ENCODE data around the gene MBTPS1.

The MBTPS1 gene

GRCh38 chr16:84048871-84049270, 67.9 kb downstream of the MBTPS1 start:
- no peak overlapping the region for H3K27ac ChIP-seq (ENCODE audit: low read depth, low read length)
- no peak overlapping the region for H3K9ac ChIP-seq (ENCODE audit: low read length)
- no peak overlapping the region for H3K4me3 ChIP-seq (ENCODE audit: insufficient read depth, low read length, poor library complexity, severe bottlenecking)

GRCh38 chr16:84048270-84048669, 68.5 kb downstream of the MBTPS1 start:
- Histone ChIP-seq H3F3A (ENCODE audit: insufficient read depth) (no peaks in the 10 kb centered on the region), H4K20me1 (ENCODE audit: low read depth, low read length) (no peaks in the 10 kb centered on the region), H3K27ac (ENCODE audit: low read depth, low read length) (no peak overlapping the region), H3K9ac (ENCODE audit: low read length) (no peak overlapping the region), H3K27me3 (ENCODE audit: low read length) (no peaks in the 10 kb centered on the region), H3K9me3 (ENCODE audit: insufficient read depth, low read length) (no peaks in the 10 kb centered on the region), H2AFZ (ENCODE audit: low read depth, low read length, severe bottlenecking) (no peak overlapping the region), H3K4me2 (ENCODE audit: low read depth, low read length, poor library complexity, severe bottlenecking) (no peak overlapping the region), H3K79me2 (ENCODE audit: insufficient read depth, low read length) (no peaks in the 10 kb centered on the region), H3K36me3 (ENCODE audit: low read length) (no peaks in the 10 kb centered on the region), H3K9me2 (replicated peaks; ENCODE audit: insufficient read depth, low read length) (no peaks in the 10 kb centered on the region), H3K4me3 (ENCODE audit: insufficient read depth, low read length, poor library complexity, severe bottlenecking) (no peak overlapping the region)
- TF ChIP-seq CTCF (IDR thresholded peaks at IDR 0.05; ENCODE audit: insufficient read depth, low read length, poor library complexity, severe bottlenecking) (no peak), EZH2phosphoT487 (conservative IDR thresholded peaks at IDR 0.05; ENCODE audit: low read length) (no peak)

More at GRCh38 chr16:84048871-84049270, 67.9 kb downstream of the MBTPS1 start:
- Histone ChIP-seq H3K79me2 (ENCODE audit: insufficient read depth, low read length) (no peaks in the 10 kb centered on the region), H2AFZ (ENCODE audit: low read depth, low read length, severe bottlenecking) (no peak overlapping the region), H3K9me2 (replicated peaks; ENCODE audit: insufficient read depth, low read length) (no peaks in the 10 kb centered on the region), H3K4me2 (ENCODE audit: low read depth, low read length, poor library complexity, severe bottlenecking) (no peak overlapping the region), H3K9me3 (ENCODE audit: insufficient read depth, low read length) (no peaks in the 10 kb centered on the region), H4K20me1 (ENCODE audit: low read depth, low read length) (no peaks in the 10 kb centered on the region), H3K27me3 (ENCODE audit: low read length) (no peaks in the 10 kb centered on the region), H3K36me3 (ENCODE audit: low read length) (no peaks in the 10 kb centered on the region; the same call in 1 of the 2 replicates), H3F3A (ENCODE audit: insufficient read depth) (no peaks in the 10 kb centered on the region)
- TF ChIP-seq EZH2phosphoT487 (conservative IDR thresholded peaks at IDR 0.05; ENCODE audit: low read length) (no peak), CTCF (IDR thresholded peaks at IDR 0.05; ENCODE audit: insufficient read depth, low read length, poor library complexity, severe bottlenecking) (no peak)

- Histone ChIP-seq H3K27me3 (ENCODE audit: low read length) (no peaks in the 10 kb centered on the region), H3K9me3 (ENCODE audit: insufficient read depth, low read length) (no peaks in the 10 kb centered on the region), H3F3A (ENCODE audit: insufficient read depth) (no peaks in the 10 kb centered on the region), H2AFZ (ENCODE audit: low read depth, low read length, severe bottlenecking) (no peak overlapping the region), H3K9me2 (replicated peaks; ENCODE audit: insufficient read depth, low read length) (no peaks in the 10 kb centered on the region), H3K9ac (ENCODE audit: low read length) (no peak overlapping the region), H3K4me2 (ENCODE audit: low read depth, low read length, poor library complexity, severe bottlenecking) (no peak overlapping the region), H4K20me1 (ENCODE audit: low read depth, low read length) (no peaks in the 10 kb centered on the region), H3K4me3 (ENCODE audit: insufficient read depth, low read length, poor library complexity, severe bottlenecking) (no peak overlapping the region), H3K36me3 (ENCODE audit: low read length) (no peaks in the 10 kb centered on the region), H3K27ac (ENCODE audit: low read depth, low read length) (no peak overlapping the region), H3K79me2 (ENCODE audit: insufficient read depth, low read length) (no peaks in the 10 kb centered on the region)
- no peak for TF ChIP-seq CTCF (IDR thresholded peaks at IDR 0.05; ENCODE audit: insufficient read depth, low read length, poor library complexity, severe bottlenecking)
- no peak for TF ChIP-seq EZH2phosphoT487 (conservative IDR thresholded peaks at IDR 0.05; ENCODE audit: low read length)
Observed at GRCh38 chr16:84047626-84048025, 69.1 kb downstream of the MBTPS1 start.
